ENCODE measurements around the gene CAMK2D.

DNA sequence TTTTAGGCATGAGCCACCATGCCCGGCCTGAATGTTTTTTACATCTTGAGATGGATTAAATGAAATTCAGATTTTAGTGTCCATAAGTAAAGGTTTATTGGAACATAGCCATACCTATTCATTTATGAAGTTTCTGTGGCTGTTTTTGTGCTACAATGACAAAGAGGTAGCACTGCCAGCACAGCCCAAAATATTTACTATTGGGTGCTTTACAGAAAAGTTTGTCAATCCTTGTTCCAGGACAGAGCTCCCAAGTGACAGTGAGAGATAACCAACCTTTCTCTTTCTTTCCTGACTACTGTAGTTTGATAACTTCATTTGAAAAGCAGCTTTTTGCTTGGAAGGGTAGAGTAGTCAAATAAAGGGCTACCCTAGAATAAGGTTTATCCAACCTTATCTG lies 116.2 kb downstream of the CAMK2D start:
- TF ChIP-seq EZH2phosphoT487 (IDR thresholded peaks at IDR 0.05; ENCODE audit: borderline replicate concordance, low read length) (no peak), EZH2 (IDR thresholded peaks at IDR 0.05; ENCODE audit: low read length, unreplicated experiment) (no peak), CTCF (conservative IDR thresholded peaks at IDR 0.05; ENCODE audit: low read depth, low read length) (no peak)
